Mesendoderm (in vitro differentiated cells): ENCODE results near the gene PLXNA1.

Experiments
- DNase-seq: peaks from one replicate; pipeline ENCODE4 v3.0.0; 2013
- H2AK5ac ChIP-seq: 2 replicates; pipeline ENCODE4 v1.6.1; 2013; ENCODE audit warnings: low read length, inconsistent platforms
- H2BK120ac ChIP-seq: 2 replicates; pipeline ENCODE4 v1.6.1; 2013; ENCODE audit warnings: low read depth, mild to moderate bottlenecking, low read length, moderate library complexity, mixed read lengths
- H2BK15ac ChIP-seq: replicated peaks from 2 replicates; pipeline ENCODE4 v1.6.1; 2013; ENCODE audit warnings: low read depth, mild to moderate bottlenecking, moderate library complexity
- H2BK5ac ChIP-seq: 2 replicates; pipeline ENCODE4 v1.6.1; 2013; ENCODE audit warnings: low read length, inconsistent platforms
- H3K18ac ChIP-seq: 2 replicates; pipeline ENCODE4 v1.6.1; 2013; ENCODE audit warnings: mild to moderate bottlenecking, low read length, mixed read lengths
- H3K23ac ChIP-seq: one replicate; pipeline ENCODE4 v1.6.1; 2013; ENCODE audit warnings: low read length
- H3K27ac ChIP-seq: 2 replicates; pipeline ENCODE4 v1.5.1; 2013; ENCODE audit warnings: low read depth, mild to moderate bottlenecking, inconsistent platforms, low read length, moderate library complexity
- H3K27me3 ChIP-seq: 2 replicates; pipeline ENCODE4 v1.6.1; 2013; ENCODE audit warnings: low read length, control low read depth, mild to moderate bottlenecking, inconsistent platforms; ENCODE audit not compliant: insufficient read depth, poor library complexity
- H3K36me3 ChIP-seq: 2 replicates; pipeline ENCODE4 v1.6.1; 2013; ENCODE audit warnings: low read length, inconsistent platforms; ENCODE audit not compliant: control insufficient read depth, insufficient read depth
- H3K4ac ChIP-seq: one replicate; pipeline ENCODE4 v1.6.1; 2013; ENCODE audit warnings: low read depth, mild to moderate bottlenecking, low read length, moderate library complexity
- H3K4me1 ChIP-seq: 2 replicates; pipeline ENCODE4 v1.6.1; 2013; ENCODE audit warnings: low read depth, low read length, inconsistent platforms; ENCODE audit not compliant: control insufficient read depth
- H3K4me2 ChIP-seq: 2 replicates; pipeline ENCODE4 v1.6.1; 2013; ENCODE audit warnings: low read length
- H3K4me3 ChIP-seq: 2 replicates; pipeline ENCODE4 v1.5.1; 2013; ENCODE audit warnings: mild to moderate bottlenecking, low read length
- H3K56ac ChIP-seq: one replicate; pipeline ENCODE4 v1.6.1; 2013; ENCODE audit warnings: low read length
- H3K79me1 ChIP-seq: 2 replicates; pipeline ENCODE4 v1.6.1; 2013; ENCODE audit warnings: low read length, inconsistent platforms
- H3K79me2 ChIP-seq: 2 replicates; pipeline ENCODE4 v1.6.1; 2013; ENCODE audit warnings: mild to moderate bottlenecking, low read length; ENCODE audit not compliant: control insufficient read depth, insufficient read depth
- H3K9ac ChIP-seq: 2 replicates; pipeline ENCODE4 v1.6.1; 2013; ENCODE audit warnings: low read length, inconsistent platforms
- H4K5ac ChIP-seq: one replicate; pipeline ENCODE4 v1.6.1; 2013; ENCODE audit warnings: low read length
- H4K8ac ChIP-seq: one replicate; pipeline ENCODE4 v1.6.1; 2013; ENCODE audit warnings: low read depth, mild to moderate bottlenecking, control low read depth, low read length, moderate library complexity
- WGBS: extraction: QIAGEN DNeasy Blood & Tissue Kit; methylation state at CpG from one replicate; pipeline ENCODE4 v1.1.7; 2013; ENCODE audit warnings: low lambda C conversion rate, missing lambda C conversion rate; ENCODE audit not compliant: insufficient coverage; ENCODE audit errors: extremely low coverage; 5-methylcytosine and 5-hydroxymethylcytosine counted together

The PLXNA1 gene

DNA sequence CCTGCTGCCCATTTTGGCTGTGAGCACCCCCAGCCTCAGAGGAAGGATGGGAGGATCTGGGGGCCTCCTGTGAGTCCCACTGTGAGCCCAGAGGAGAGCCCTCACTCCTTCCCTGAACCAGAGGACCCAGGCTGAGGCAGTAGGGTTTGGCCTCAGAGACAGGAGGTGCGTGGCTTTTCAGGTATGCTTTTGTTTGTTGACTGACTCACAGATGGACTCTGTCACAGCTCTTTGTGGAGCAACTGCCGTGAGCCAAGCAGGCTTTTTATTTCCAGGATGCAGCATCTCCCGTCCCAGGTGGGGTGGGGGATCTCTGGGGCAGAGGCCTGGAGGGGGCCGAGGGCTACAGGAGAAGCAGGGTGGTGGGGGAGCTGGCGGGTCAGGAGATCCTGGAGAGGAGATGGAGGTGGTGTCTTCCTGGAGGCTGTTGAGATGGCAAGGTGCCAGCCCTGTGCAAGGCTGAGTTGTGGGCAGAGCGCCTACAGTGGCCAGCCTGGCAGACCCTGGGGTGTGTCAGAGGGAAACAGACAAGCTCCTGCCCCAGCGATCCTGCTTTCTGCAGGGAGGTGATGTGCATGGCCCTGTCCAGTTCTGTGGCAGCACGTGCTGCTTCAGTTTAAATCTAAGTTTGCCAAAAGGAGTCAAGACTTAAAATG is 24.0 kb downstream of the PLXNA1 start:
- Histone ChIP-seq H3K23ac (no peak overlapping the region), H3K56ac (no peak overlapping the region), H3K4me2 (no peak overlapping the region), H3K18ac (no peak overlapping the region), H3K27me3 (no peaks in the 10 kb centered on the region), H3K4me1 (peaks cover 4% of the 10 kb centered on the region), H3K4ac (no peak overlapping the region), H2BK15ac (no peak overlapping the region), H2BK5ac (no peak overlapping the region), H2AK5ac (no peak overlapping the region), H3K27ac (no peak overlapping the region), H2BK120ac (no peak overlapping the region), H4K5ac (no peak overlapping the region), H3K4me3 (no peak overlapping the region), H4K8ac (no peak overlapping the region), H3K36me3 (peaks cover 4% of the 10 kb centered on the region), H3K9ac (no peak overlapping the region), H3K79me2 (peaks cover 2% of the 10 kb centered on the region), H3K79me1 (peaks cover 8% of the 10 kb centered on the region)
- no CpG with 5 or more reads among the region's 8 CpGs for WGBS
- no peak for DNase-seq

DNA sequence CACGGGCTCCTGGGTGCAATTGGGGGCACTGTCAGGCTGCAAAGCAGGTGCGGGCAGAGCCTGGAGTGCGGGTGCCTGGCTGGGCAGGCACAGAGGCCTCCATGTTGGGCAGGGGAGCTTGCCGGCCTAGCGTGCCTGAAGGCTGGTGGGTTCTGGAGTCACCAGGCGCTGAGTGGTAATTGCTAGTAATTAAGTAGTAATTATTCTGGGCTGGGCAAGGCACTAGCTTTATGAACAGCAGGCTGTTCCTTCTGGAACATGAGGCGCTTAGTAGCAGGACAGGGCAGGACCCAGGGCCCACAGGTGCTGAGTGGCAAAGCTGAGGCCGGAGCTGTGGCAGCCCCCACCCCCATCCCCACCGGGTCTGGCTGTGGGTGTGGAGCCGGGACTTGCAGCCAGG is 25.3 kb downstream of the PLXNA1 start:
- no peak for DNase-seq
- Histone ChIP-seq H3K36me3 (peaks cover 8% of the 10 kb centered on the region), H3K79me2 (no peaks in the 10 kb centered on the region), H3K4me2 (no peak overlapping the region), H2BK15ac (no peak overlapping the region), H3K79me1 (peaks cover 4% of the 10 kb centered on the region), H2AK5ac (no peak overlapping the region), H3K27ac (no peak overlapping the region), H3K56ac (no peak overlapping the region), H3K4ac (no peak overlapping the region), H3K27me3 (no peaks in the 10 kb centered on the region), H3K4me3 (no peak overlapping the region), H3K23ac (no peak overlapping the region), H3K9ac (no peak overlapping the region), H4K8ac (no peak overlapping the region), H4K5ac (no peak overlapping the region), H3K4me1 (no peaks in the 10 kb centered on the region), H2BK120ac (no peak overlapping the region), H3K18ac (no peak overlapping the region), H2BK5ac (no peak overlapping the region)
- no CpG with 5 or more reads among the region's 10 CpGs for WGBS

DNA sequence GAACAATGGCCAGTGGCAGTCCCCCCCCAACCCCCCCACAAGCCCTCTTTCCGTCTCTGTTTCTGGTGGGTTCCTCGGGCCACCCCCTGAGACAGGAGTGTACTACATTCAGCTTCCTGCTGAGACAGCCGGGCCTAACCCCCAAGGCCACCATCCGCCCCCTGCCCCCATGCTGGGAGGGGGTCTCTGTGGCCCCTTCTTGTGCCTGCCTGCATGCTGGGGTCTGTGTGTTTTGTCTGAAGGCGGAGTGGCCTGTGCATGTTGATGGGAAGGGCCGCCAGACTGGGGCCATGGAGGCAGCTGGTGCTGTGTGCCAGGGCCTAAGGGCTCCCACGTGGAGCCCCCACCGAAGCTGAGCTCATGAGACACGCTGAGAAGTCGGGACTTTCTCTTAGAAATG is 26.6 kb downstream of the PLXNA1 start:
- H2BK15ac ChIP-seq: no peak overlapping the region
- no peak overlapping the region for H3K18ac ChIP-seq
- H3K4me3 ChIP-seq: no peak overlapping the region
- H4K8ac ChIP-seq: no peak overlapping the region
- H3K23ac ChIP-seq: no peak overlapping the region
- H3K27ac ChIP-seq: no peak overlapping the region
- H4K5ac ChIP-seq: no peak overlapping the region
- H3K36me3 ChIP-seq: peaks cover 8% of the 10 kb centered on the region
- no peaks in the 10 kb centered on the region for H3K4me1 ChIP-seq
- H2BK120ac ChIP-seq: no peak overlapping the region
- no peak overlapping the region for H2AK5ac ChIP-seq
- peaks cover 1% of the 10 kb centered on the region for H3K79me1 ChIP-seq
- no peaks in the 10 kb centered on the region for H3K79me2 ChIP-seq
- no peak overlapping the region for H2BK5ac ChIP-seq
- H3K4me2 ChIP-seq: no peak overlapping the region
- H3K4ac ChIP-seq: no peak overlapping the region
- WGBS: no CpG with 5 or more reads among the region's 10 CpGs
- no peaks in the 10 kb centered on the region for H3K27me3 ChIP-seq
- H3K9ac ChIP-seq: no peak overlapping the region
- H3K56ac ChIP-seq: no peak overlapping the region
- DNase-seq: no peak

DNA sequence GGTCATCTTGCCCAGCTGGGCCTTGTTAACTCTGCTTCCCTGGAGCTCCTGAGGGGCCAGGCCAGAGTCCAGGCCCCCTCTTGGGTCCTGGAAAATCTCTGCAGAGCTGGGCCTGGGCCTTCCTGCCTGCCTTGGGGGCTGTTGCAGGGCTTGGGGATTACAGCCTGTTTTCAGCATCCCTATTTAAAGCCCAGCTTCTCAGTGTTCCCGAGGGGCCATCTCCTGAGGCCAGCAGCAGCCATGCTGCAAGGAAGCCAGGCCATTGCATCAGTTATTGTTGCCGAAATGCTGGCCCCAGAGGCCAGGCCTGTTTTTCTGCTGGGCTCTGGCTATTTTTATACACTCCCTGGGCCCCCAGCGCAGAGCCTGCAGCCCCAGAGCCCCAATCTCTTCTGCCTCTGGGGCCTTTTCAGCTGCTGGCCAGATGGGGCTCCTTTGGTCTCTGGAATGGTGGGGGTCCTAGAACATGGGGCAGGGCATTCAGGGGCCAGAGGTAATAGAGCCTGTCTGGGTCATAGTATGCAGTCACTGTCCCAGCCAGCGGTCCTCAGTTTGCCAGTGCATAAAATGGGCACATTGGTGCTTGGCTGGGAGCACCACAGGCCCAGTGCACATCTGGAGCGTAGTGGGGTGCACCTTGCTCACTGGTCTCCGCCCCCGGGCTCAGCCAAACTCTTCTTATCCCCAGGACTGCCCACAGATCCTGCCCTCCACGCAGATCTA is 28.5 kb downstream of the PLXNA1 start:
- H3K36me3 ChIP-seq: peaks cover 8% of the 10 kb centered on the region
- H2BK5ac ChIP-seq: no peak overlapping the region

DNA sequence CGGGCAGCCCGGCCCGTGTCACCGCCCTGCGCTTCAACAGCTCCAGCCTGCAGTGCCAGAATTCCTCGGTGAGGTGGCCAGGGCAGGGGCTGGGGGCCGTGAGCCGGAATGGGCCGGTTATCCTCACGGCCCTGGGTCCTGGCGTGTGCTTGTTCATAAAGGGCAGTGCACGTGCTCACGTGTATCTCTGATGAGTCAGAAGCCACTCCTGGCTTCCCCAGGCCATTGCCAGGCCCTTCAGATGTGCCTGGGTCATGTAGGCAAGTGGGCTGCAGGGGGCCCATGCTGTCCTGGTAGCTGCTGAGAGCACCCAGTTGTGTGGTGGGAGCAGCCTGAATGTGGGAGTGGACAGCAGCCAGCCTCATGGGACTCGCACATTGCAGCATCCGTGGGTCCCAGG is 29.2 kb downstream of the PLXNA1 start:
- Histone ChIP-seq H2BK5ac (no peak overlapping the region), H3K27ac (no peak overlapping the region), H3K36me3 (peaks cover 8% of the 10 kb centered on the region), H3K4ac (no peak overlapping the region), H4K8ac (no peak overlapping the region), H3K23ac (no peak overlapping the region), H3K79me2 (no peaks in the 10 kb centered on the region), H3K18ac (no peak overlapping the region), H2BK120ac (no peak overlapping the region), H4K5ac (no peak overlapping the region), H3K4me2 (no peak overlapping the region), H3K4me3 (no peak overlapping the region), H3K9ac (no peak overlapping the region), H3K4me1 (no peaks in the 10 kb centered on the region), H3K56ac (no peak overlapping the region), H3K79me1 (peaks cover 1% of the 10 kb centered on the region), H2AK5ac (no peak overlapping the region), H3K27me3 (no peaks in the 10 kb centered on the region), H2BK15ac (no peak overlapping the region)
- DNase-seq: no peak
- WGBS: no CpG with 5 or more reads among the region's 15 CpGs

More for the DNA sequence above, 28.5 kb downstream of the PLXNA1 start:
- Histone ChIP-seq H3K79me2 (no peaks in the 10 kb centered on the region), H3K4me3 (no peak overlapping the region), H2BK120ac (no peak overlapping the region), H2BK15ac (no peak overlapping the region), H4K5ac (no peak overlapping the region), H3K4me1 (no peaks in the 10 kb centered on the region), H3K79me1 (peaks cover 1% of the 10 kb centered on the region), H3K56ac (no peak overlapping the region), H3K23ac (no peak overlapping the region), H3K27ac (no peak overlapping the region), H3K4ac (no peak overlapping the region), H3K27me3 (no peaks in the 10 kb centered on the region), H3K18ac (no peak overlapping the region), H2AK5ac (no peak overlapping the region), H3K4me2 (no peak overlapping the region), H3K9ac (no peak overlapping the region), H4K8ac (no peak overlapping the region)
- WGBS: no CpG with 5 or more reads among the region's 8 CpGs
- DNase-seq: peak; percentile 51
